HepG2 (cell line): ENCODE results near the gene TP63. TPM values are rescaled to one million over a fixed set of nuclear protein-coding genes. Genes with fewer than 3 reads are reported as not detected.

ENCODE experiments used
- ATAC-seq: fragments of 200-7000 bp; cut with Tn5 transposase; 3 replicates; pipeline ENCODE4 v1.9.1; 2020; ENCODE audit warnings: mild to moderate bottlenecking, moderate library complexity
- BruUV-seq: library from RNA; stranded (reverse); fragments of 400-500 nt; replicated peaks from 2 replicates; lab custom pipeline; 2021; lab: Mats Ljungman, UMichigan
- CTCF ChIA-PET: fragments of 300-600 bp; formaldehyde crosslinking; extraction: SDS; loops from one replicate; lab custom pipeline; 2021; ENCODE audit warnings: low total read pairs, inconsistent platforms, low intra/inter-chr PET ratio; lab: Yijun Ruan, JAX
- POLR2A ChIA-PET: fragments of 350-600 bp; sonication (Branson Sonifier 250); formaldehyde crosslinking; loops from one replicate; lab custom pipeline; 2020; ENCODE audit warnings: antibody characterized with exemption, inconsistent platforms; lab: Yijun Ruan, JAX
- DNase-seq: peaks from one replicate; pipeline ENCODE4 v3.0.0-alpha.2; 2015; ENCODE audit warnings: low spot score
- FAIRE-seq: peaks from 3 replicates; lab custom pipeline; 2011; peaks lifted over from hg19 to GRCh38; lab: Jason Lieb, UNC
- H2AFZ ChIP-seq: one replicate; pipeline ENCODE4 v1.6.1; 2011; ENCODE audit warnings: low read length, inconsistent platforms
- H3K27ac ChIP-seq: fragments of 300-600 bp; 3 replicates; pipeline ENCODE4 v1.8.0; 2011; ENCODE audit warnings: mixed run types, mild to moderate bottlenecking, mixed read lengths, low read length, inconsistent platforms; ENCODE audit not compliant: insufficient read depth; ENCODE audit errors: extremely low read length
- H3K27me3 ChIP-seq, 2 experiments: fragments of 200-600 bp in 1 of 2; 2 replicates in 1 of 2; 3 replicates in 1 of 2; pipeline versions ENCODE4 v1.6.0 to v1.8.0; 2011; ENCODE audit warnings: low read length in 2 of 2, mild to moderate bottlenecking in 2 of 2, moderate library complexity in 2 of 2, inconsistent platforms in 1 of 2; ENCODE audit not compliant: insufficient read depth in 2 of 2, control insufficient read depth in 1 of 2
- H3K36me3 ChIP-seq, 2 experiments: fragments of 200-600 bp in 1 of 2; replicated peaks in 1 of 2; 2 replicates in 1 of 2; 3 replicates in 1 of 2; pipeline versions ENCODE4 v1.5.1 to v1.8.0; 2011; ENCODE audit warnings: low read length in 2 of 2, inconsistent platforms in 1 of 2; ENCODE audit not compliant: insufficient read depth in 2 of 2, control insufficient read depth in 1 of 2
- H3K4me1 ChIP-seq: 2 replicates; pipeline ENCODE4 v1.5.1; 2012; ENCODE audit warnings: low read length, inconsistent platforms; ENCODE audit not compliant: insufficient read depth
- H3K4me2 ChIP-seq: 2 replicates; pipeline ENCODE4 v1.6.0; 2011; ENCODE audit warnings: low read depth, low read length, inconsistent platforms
- H3K4me3 ChIP-seq, 3 experiments: fragments of 200-600 bp in 1 of 3; sonication (generic), shearing (Covaris generic) in 1 of 3; replicated peaks in 1 of 3; 2 replicates each; pipeline ENCODE4 v1.5.1; 2011 to 2016; ENCODE audit warnings: low read length in 3 of 3, inconsistent platforms in 2 of 3, low read depth in 2 of 3, mild to moderate bottlenecking in 2 of 3, control low read depth in 1 of 3, mixed read lengths in 1 of 3; ENCODE audit not compliant: insufficient read depth in 1 of 3
- H3K79me2 ChIP-seq: one replicate; pipeline ENCODE4 v1.6.1; 2011; ENCODE audit warnings: low read length, inconsistent platforms; ENCODE audit not compliant: insufficient read depth
- H3K9ac ChIP-seq: 2 replicates; pipeline ENCODE4 v1.6.0; 2011; ENCODE audit warnings: mild to moderate bottlenecking, low read depth, low read length, inconsistent platforms; ENCODE audit not compliant: insufficient read depth
- H3K9me3 ChIP-seq: 2 replicates; pipeline ENCODE4 v1.5.1; 2012; ENCODE audit warnings: mild to moderate bottlenecking, low read length
- H4K20me1 ChIP-seq: 2 replicates; pipeline ENCODE4 v1.6.0; 2011; ENCODE audit warnings: inconsistent platforms, mild to moderate bottlenecking, low read length, moderate library complexity; ENCODE audit not compliant: insufficient read depth
- ATM ChIP-seq: fragments of 450-650 bp; IDR thresholded peaks from 2 replicates; pipeline ENCODE4 v1.7.1; 2017; ENCODE audit warnings: mild to moderate bottlenecking, borderline replicate concordance
- CBX5 ChIP-seq: sonication (generic); formaldehyde crosslinking; IDR thresholded peaks from 2 replicates; pipeline ENCODE4 v1.4.0; 2020; ENCODE audit warnings: missing genetic modification reagents, borderline replicate concordance
- CEBPG ChIP-seq: IDR thresholded peaks from 2 replicates; pipeline ENCODE4 v1.6.1; 2016
- CREB1 ChIP-seq, 2 experiments: fragments of 450-650 bp in 1 of 2; IDR thresholded peaks; 2 replicates each; pipeline ENCODE4 v1.6.1; 2016 to 2017; ENCODE audit warnings: control low read depth in 1 of 2, mild to moderate bottlenecking in 1 of 2, missing compliant biosample characterization in 1 of 2, missing genetic modification characterization in 1 of 2
- HNRNPUL1 ChIP-seq: fragments of 200-400 bp; formaldehyde crosslinking; IDR thresholded peaks from 2 replicates; pipeline ENCODE4 v1.6.1; 2017; ENCODE audit warnings: low read depth, mild to moderate bottlenecking, low read length, moderate library complexity
- NFKBIZ ChIP-seq: IDR thresholded peaks from 2 replicates; pipeline ENCODE4 v1.6.1; 2018; ENCODE audit warnings: missing genetic modification reagents, missing compliant biosample characterization
- RFXAP ChIP-seq: sonication (generic); formaldehyde crosslinking; IDR thresholded peaks from 2 replicates; pipeline ENCODE4 v1.4.0; 2020; ENCODE audit warnings: missing genetic modification reagents, borderline replicate concordance
- SRY ChIP-seq: sonication (generic); formaldehyde crosslinking; IDR thresholded peaks from 2 replicates; pipeline ENCODE4 v1.8.0; 2022; ENCODE audit warnings: mild to moderate bottlenecking, missing genetic modification reagents
- YY1 ChIP-seq: IDR thresholded peaks from 2 replicates; pipeline ENCODE4 v1.6.1; 2011; ENCODE audit warnings: low read length, low read depth, moderate library complexity, mild to moderate bottlenecking; ENCODE audit not compliant: insufficient read depth, insufficient replicate concordance
- ZBTB42 ChIP-seq: sonication (generic); formaldehyde crosslinking; IDR thresholded peaks from 2 replicates; pipeline ENCODE4 v1.5.0; 2020; ENCODE audit warnings: mild to moderate bottlenecking, missing genetic modification reagents
- ZNF274 ChIP-seq: sonication (generic); formaldehyde crosslinking; IDR thresholded peaks from 2 replicates; pipeline ENCODE4 v1.5.1; 2020; ENCODE audit warnings: mild to moderate bottlenecking, missing genetic modification reagents
- ZNF276 ChIP-seq: sonication (generic); formaldehyde crosslinking; IDR thresholded peaks from 2 replicates; pipeline ENCODE4 v1.4.0; 2020; ENCODE audit warnings: mild to moderate bottlenecking, low read depth, missing genetic modification reagents
- ZNF296 ChIP-seq: sonication (generic); formaldehyde crosslinking; conservative IDR thresholded peaks from 2 replicates; pipeline ENCODE4 v1.5.0; 2020; ENCODE audit warnings: mild to moderate bottlenecking, missing genetic modification reagents
- ZNF329 ChIP-seq: sonication (generic); formaldehyde crosslinking; IDR thresholded peaks from 2 replicates; pipeline ENCODE4 v1.9.0; 2021; ENCODE audit warnings: low read depth, mild to moderate bottlenecking, missing genetic modification reagents
- ZNF7 ChIP-seq: IDR thresholded peaks from 2 replicates; pipeline ENCODE4 v1.6.1; 2016; ENCODE audit warnings: missing biosample characterization, missing genetic modification reagents
- ZNF704 ChIP-seq: sonication (generic); formaldehyde crosslinking; IDR thresholded peaks from 2 replicates; pipeline ENCODE4 v1.8.1; 2023; ENCODE audit warnings: mild to moderate bottlenecking, inconsistent platforms, moderate library complexity, missing genetic modification reagents, borderline replicate concordance
- ZSCAN21 ChIP-seq: sonication (generic); formaldehyde crosslinking; IDR thresholded peaks from 2 replicates; pipeline ENCODE4 v1.8.0; 2022; ENCODE audit warnings: mild to moderate bottlenecking, missing genetic modification reagents, moderate library complexity, borderline replicate concordance
- ZXDC ChIP-seq: sonication (generic); formaldehyde crosslinking; IDR thresholded peaks from 2 replicates; pipeline ENCODE4 v1.5.0; 2020; ENCODE audit warnings: mild to moderate bottlenecking, missing genetic modification reagents
- WGBS: methylation state at CpG from one replicate; pipeline ENCODE4 v1.1.6; 2017; ENCODE audit warnings: low lambda C conversion rate; 5-methylcytosine and 5-hydroxymethylcytosine counted together
- in situ Hi-C: cut with HindIII; loops from 2 replicates; pipeline ENCODE4 v1.10.0; 2017; ENCODE audit warnings: low pct_unique_long_range_greater_than_20kb; ENCODE audit not compliant: extremely low pct_ligation_motif_present
- intact Hi-C: fragments of 100-400 bp; cut with micrococcal nuclease; formaldehyde crosslinking; loops from one replicate; pipeline ENCODE4 v1.10.0; 2022; ENCODE audit not compliant: unreplicated experiment
- polyA plus RNA-seq, 8 experiments: library from polyadenylated mRNA; depleted of rRNA in 3 of 8; stranded (reverse) in 7 of 8; unstranded in 1 of 8; fragments of >200 nt; fragmentation: Illumina TruSeq in 4 of 8; extraction: Trizol in 4 of 8; gene quantifications; 2 replicates each; pipeline versions ENCODE4 v1.2.1 to v1.2.3, GENCODE V29; 2011 to 2016; ENCODE audit warnings: low read depth in 4 of 8, missing spikeins in 1 of 8, mixed read lengths in 1 of 8; ENCODE audit not compliant: insufficient read depth in 1 of 8
- total RNA-seq, 5 experiments: library from RNA; depleted of rRNA; stranded (reverse); fragments of >200 nt; fragmentation: Illumina TruSeq; extraction: Trizol; gene quantifications; 2 replicates each; pipeline ENCODE4 v1.2.3, GENCODE V29; 2016; ENCODE audit warnings: low read depth in 1 of 5

Gene TP63
- total and polyA plus RNA-seq, 2 of the 13 experiments (the other 11 are each of a cell fraction or from before 2014, with no cell fraction given): not detected

- H3K9me3 ChIP-seq: no peaks in the 10 kb centered on the region
These were observed 218.1 kb downstream of the TP63 start for GRCh38 chr3:189849262-189849661.

More at GRCh38 chr3:189849262-189849661, 218.1 kb downstream of the TP63 start:
- Histone ChIP-seq H3K4me2 (no peak overlapping the region), H3K9ac (no peak overlapping the region), H2AFZ (no peak overlapping the region), H3K27me3 (no peaks in the 10 kb centered on the region), H3K36me3 (no peaks in the 10 kb centered on the region), H3K79me2 (no peaks in the 10 kb centered on the region), H4K20me1 (no peaks in the 10 kb centered on the region), H3K4me3 (no peak overlapping the region), H3K4me1 (no peaks in the 10 kb centered on the region), H3K27ac (no peak overlapping the region)
- ChIA-PET CTCF (no interaction called here), POLR2A (no interaction called here)
- no peak for DNase-seq
- FAIRE-seq: no peak
- no peak for ATAC-seq
- in situ Hi-C loops: no loop called here
- no TSS peak for BruUV-seq
- 46% methylated on average over 2 of the region's 2 CpGs for WGBS
- TF ChIP-seq ZNF274 (CRISPR knock-in tag) (no peak), HNRNPUL1 (no peak), ZNF276 (no peak), ZSCAN21 (no peak), ZNF329 (CRISPR knock-in tag) (no peak), SRY (CRISPR knock-in tag) (no peak), ZXDC (CRISPR knock-in tag) (no peak), ATM (no peak), NFKBIZ (CRISPR knock-in tag) (no peak), CEBPG (CRISPR knock-in tag) (no peak), ZNF296 (CRISPR knock-in tag) (no peak), CREB1 (IDR thresholded peaks at IDR 0.05) (no peak), CREB1 (CRISPR knock-in tag; IDR thresholded peaks at IDR 0.05) (no peak), ZNF7 (CRISPR knock-in tag) (no peak), CBX5 (CRISPR knock-in tag) (no peak), ZBTB42 (CRISPR knock-in tag) (no peak), YY1 (no peak), ZNF704 (CRISPR knock-in tag) (no peak), RFXAP (no peak)
- intact Hi-C loops: no loop called here
